Measurements from ENCODE around the gene TTC7B.
"Not testable (repeated sequence)": the region's sequence is repeated elsewhere in the genome, so short reads cannot be mapped to it uniquely, and the experiment has no call there.

Gene TTC7B

DNA sequence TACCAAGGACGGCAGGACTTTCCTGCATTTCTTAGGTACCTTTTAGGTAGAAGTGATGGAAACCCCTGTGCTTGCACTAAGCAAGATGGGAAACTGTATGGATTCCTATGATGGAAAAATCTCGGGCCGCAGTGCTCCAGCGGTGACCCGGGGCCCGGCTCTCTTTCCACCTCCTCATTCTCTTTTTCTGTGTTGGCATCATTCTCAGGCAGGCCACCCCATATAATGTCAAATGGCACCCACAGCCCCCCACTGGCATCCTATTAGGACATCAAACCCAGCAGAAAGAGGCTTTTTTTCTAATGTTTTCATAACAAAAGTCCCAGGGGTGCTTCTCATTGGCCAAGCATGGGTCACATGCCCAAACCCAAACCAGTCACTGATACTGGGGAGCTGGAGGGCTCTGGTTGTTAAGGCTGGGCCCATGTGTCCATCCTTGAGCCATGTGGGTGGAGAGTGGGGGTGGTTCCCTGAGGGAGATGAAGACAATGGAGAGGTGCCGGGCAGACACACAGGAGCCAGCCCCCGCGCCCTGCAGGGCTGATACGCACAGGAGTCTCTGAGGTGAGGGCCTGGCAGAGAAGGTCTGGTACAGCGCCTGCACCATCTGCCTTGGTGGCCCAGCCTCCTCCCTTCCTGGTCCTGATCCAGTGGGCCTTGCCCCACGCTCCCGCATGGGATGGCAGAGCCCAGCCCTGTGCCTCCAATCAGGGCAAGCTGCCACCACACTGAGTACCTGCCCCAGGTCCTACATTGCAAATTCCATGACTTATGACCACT, 277.3 kb downstream of the TTC7B start:
- DNase-seq, result no peak

DNA sequence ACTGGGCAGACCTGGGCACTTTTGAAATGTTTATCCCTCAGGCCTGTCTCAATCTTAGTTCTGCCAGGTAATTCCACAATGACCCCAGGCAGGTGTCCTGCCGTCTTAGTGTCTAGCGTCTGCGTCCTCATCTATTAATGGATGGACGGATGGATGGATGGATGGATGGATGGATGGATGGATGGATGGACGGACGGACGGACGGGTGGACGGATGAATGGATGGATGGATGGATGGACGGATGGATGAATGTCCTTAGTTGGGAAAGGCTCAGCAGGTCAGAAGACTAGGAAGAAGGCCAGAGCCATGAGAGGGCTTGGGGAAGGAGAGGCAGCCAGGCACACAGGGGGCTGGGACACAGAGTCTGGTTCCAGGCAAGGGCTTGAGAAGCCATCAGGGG, 278.1 kb downstream of the TTC7B start:
- DNase-seq, result no peak

DNA sequence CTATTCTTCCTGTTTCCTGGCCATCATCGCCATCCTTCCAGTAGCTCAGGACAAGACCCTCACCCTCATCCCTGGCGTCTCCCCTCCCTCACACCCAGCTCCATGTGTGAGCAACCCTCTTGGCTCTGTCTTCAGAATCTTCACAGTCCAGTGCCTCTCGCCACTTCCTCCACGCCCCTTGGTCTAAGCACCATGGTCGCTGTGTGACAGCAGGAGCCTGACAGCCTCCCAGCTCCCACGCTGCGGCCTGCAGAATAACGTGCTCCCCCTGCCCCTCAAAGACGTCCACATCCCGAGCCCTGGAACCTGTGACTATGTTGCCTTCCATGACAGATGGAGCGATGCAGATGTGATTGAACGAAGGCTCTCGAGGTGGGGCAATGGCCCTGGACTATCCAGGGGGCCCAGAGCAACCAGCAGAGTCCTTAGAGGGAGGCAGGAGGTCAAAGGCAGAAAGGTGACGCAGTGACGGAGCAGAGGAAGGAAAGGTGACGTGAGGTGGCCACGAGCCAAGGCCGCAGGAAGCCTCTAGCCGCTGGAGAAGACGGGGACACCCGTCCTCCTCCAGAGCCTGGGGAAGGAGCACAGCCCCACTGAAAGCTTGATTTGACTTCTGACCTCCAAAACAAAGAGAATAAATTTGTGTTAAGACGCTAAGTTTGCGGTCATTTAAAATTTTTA, 279.6 kb downstream of the TTC7B start:
- DNase-seq, result no peak

DNA sequence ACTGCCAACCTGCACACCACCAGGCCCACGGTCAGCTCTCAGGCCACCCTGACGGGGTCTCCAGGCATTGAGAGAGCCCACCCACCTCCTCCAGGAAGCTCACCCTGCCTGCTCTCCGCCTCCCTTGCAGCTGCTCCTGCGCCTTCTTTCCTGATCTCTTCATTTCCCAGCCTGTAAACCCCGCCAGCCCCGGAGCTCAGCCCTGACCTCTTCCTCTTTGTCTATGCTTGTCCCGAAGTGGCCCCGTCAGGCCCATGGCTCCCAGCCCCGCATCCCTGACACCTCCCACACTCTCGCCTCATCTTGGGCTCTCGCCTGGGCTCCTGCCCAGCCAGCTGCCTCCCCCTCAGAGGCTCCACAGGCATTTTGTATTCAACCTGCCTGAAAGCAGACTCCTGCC, 280.1 kb downstream of the TTC7B start:
- DNase-seq, result no peak

GRCh38 chr14:90535556-90536090, 280.6 kb downstream of the TTC7B start:
- DNase-seq, result no peak

DNA sequence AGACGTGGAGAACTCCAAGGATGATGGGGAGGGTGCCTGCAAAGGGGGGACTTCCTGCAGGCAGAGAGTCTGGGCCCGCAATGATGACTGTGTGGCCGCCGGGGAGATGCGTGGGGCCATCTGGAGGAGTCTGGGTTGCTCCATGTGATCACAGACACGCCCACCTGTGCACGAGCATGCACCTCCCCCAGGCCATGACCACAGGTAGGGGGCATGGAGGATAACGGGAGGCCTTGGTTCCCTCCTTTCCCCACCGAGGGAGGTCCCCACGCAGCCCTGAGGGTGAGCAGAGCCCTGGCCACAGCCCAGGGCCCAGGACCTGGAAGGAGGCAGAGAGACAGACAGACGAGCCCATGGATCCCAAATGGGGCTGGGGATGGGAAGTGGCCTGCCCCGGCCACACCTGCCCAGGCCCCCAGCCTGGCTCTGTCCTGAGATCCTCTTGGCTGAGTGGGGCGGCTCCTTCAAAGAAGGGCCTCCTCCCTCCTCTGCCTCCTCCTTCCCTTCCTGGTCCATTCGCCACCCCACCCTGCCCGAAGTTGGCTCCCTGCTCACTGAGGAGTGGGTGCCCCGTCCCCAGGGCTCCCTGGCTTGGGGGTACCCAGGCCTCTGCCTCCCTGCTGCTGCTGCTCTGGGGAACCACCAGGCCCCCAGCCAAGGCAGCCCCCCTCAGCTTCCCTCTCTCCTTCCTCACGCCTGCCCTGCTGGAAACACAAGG, 281.2 kb downstream of the TTC7B start:
- DNase-seq, result no peak

DNA sequence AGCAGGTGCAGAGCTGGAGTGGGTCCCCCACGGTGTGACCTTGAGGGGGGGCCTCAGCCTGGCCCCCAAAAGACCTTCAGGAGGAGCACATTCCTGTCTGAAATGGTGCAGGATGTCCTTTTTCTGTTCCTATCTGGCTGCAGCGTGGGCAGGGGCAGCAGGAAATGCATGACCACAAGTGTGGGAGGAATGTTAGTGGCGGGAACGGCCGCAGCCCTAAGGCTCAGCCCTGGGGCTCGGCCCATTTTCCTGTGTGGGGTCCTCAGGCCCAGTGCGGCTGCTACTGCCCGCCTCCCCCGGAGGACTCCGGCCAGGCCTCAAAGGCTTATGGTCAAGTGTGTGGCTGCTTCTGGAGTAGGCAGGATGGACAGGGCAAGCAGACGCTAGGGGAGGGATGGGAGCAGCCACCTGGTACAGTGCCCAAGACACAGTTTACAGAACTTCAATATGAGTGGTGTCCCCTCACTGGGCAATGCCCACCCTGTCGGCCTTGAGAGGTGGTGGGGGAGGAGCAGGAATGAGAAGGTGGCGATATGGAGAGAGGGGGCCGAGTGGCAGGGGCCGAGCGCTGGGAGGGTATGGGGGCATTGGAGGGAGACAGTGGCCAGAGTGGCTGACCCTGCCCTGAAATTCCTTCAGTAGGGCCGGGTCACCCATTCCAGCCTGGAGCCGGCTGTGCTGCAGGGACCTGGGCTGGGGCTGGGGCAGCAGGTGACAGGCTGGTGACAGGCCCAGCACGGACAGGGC, 282.0 kb downstream of the TTC7B start:
- DNase-seq, result no peak

DNA sequence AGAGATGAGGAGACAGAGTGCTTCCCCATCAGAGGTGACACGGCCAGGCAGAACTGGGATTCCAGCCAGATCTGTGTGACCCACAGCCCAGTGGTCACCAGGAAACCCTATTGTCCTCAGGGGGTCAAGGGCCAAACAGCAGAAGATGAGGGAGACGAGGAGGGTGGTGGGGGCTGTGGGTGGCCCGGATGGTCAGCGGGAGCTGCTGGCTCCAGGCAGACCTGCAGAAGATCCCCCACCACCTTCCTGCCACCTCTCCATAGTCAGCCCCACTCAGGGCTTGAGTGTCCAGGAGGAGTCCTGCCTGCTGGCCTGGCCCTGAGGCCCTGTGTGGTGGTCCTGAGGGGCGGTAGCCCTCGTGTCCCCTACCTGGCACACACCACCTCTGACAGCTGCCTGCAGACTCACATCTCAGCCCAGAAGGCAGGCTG, 282.6 kb downstream of the TTC7B start:
- no peak for DNase-seq

GRCh38 chr14:90532826-90533525, 283.3 kb downstream of the TTC7B start:
- DNase-seq, result no peak

DNA sequence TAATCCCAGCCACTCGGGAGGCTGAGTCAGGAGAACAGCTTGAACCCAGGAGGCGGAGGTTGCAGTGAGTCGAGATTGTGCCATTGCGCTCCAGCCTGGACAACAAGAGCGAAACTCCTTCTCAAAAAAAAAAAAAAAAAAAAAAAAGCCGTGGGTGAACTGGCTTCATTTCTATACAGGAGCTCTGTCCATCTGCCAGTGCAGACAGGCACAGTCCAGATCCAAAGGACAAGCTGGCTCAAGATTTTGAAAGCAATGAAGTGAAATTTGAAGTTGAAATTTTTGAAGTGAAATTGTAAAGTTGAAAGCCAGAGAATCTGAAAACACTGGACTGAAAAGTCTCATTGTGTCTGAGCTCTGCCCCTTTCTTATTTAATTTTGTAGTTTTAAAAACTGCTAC, 284.7 kb downstream of the TTC7B start:
- no peak for DNase-seq

DNA sequence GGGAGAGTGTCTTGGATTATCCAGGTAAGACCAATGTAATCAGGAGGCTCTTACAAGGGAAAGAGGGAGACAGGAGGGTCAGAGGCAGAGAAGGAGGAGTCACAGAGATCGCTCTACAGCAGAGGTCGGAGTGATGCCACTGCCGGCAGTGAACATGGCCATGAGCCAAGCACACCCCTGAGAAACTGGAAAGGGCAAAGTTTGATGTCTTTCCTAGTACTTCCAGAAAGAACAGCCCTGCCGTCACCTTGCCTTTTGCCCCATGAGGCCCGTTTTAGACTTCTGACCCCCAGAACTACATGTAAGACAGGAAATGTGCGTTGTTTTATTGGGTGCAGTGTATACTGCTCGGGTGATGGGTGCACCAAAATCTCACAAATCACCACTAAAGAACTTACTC, 285.7 kb downstream of the TTC7B start:
- DNase-seq, result no peak

GRCh38 chr14:90527978-90528377, 288.3 kb downstream of the TTC7B start:
- no peak for DNase-seq

GRCh38 chr14:90526536-90526935, 289.7 kb downstream of the TTC7B start:
- DNase-seq, result not testable (repeated sequence)

- not testable (repeated sequence) for DNase-seq
These were observed 290.7 kb downstream of the TTC7B start for GRCh38 chr14:90525353-90526028.

GRCh38 chr14:90523961-90524875, 292.0 kb downstream of the TTC7B start:
- no peak for DNase-seq

GRCh38 chr14:90523544-90523943, 292.7 kb downstream of the TTC7B start:
- DNase-seq, result no peak

DNA sequence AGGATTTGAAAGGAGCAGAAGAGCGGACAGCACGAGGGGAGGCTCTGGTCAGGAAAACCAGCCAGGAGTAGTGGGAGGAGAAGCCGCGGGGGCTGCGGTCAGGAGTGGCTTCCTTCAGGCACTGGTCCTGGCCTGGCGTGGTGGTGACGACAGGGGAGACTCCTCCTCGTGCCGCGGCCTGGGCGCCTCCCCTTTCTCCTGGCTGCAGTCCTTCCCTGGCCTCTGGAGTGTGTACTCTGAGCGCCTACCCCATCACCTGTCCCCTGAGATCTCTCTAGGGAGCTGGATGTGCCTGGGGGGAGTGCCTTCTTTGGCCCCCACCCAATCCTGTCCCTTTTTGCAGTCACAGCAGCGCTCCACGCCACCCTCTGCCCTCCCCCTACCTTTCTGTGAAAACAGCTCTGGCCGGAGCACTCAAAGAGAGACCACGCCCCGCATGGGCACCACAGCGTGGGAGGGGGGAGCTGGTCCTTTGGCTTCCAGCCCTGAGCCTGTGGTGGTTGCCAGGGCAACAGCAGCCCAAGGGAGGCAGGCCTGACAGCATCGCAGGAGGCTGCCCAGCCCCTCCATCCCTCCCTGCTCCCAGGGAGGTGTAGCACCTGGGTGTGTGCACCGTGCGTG, 293.5 kb downstream of the TTC7B start:
- peak; percentile 97 for DNase-seq

DNA sequence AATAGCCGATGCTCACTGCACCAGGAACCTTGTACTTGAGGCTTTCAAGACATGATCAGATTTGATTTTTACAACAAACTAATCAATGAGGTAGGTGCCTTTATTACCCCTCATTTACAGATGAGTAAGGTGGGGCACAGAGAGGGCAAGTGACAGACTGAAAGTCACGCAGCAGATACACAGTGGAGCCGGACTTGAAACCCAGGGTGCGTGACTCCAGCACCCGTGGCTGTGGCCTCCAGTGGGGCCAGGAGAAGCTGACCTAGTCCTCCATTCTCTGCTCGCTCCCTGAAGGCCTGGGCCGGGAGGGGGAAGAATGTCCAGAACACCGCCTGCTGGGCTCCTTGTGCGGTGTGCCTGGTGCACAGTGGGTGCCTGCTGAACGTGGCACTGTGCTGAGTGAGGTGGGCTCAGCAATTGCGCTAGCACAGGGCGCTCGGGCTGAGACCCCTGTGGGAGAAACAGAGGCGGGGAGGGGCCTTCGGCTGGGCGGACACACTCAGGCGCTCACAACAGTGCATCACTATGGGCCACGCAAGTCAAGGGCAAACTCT, 294.2 kb downstream of the TTC7B start:
- DNase-seq, result no peak

DNA sequence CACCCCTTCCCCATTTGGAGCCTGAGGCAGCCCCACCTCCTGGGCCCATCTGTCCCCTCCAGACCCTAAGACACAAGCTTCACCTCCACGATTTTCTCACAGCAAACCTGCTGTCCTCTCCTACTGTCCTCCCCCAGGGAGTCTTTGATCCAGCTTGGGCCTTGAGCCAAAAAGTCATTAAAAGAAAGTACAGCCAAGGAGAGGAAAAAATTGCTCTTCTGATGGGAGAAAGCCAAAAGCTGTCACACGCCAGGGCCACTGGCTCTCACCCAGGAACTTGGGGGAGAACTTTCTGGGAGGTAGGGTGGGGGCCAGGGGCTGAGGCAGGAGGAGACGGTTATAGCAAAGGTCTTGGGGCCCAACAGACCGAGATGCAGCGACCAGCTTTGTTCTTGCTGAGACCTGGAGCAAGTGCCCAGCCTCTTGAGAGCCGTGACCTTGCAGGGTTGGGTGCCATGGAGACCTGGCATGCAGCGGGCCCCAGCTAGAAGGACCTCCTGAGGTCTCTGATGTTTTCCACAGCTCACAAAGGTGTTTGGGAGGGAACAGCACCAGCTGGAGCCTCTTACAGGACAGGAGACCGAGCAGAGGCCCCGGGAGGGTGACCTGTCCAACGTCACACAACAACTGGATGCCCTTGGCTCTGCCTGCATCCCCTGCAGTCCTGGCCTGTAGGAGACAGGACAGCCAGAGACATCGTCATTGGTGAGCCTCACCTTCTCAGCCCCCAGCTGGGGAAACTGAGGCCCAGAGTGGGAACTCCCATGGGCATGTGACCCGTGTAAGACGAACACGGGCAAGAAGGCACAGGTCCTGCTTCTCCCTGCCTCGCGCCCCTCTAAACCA, 294.9 kb downstream of the TTC7B start:
- DNase-seq, result peak; percentile 73
